ENCODE measurements around the gene FTH1.

DNA sequence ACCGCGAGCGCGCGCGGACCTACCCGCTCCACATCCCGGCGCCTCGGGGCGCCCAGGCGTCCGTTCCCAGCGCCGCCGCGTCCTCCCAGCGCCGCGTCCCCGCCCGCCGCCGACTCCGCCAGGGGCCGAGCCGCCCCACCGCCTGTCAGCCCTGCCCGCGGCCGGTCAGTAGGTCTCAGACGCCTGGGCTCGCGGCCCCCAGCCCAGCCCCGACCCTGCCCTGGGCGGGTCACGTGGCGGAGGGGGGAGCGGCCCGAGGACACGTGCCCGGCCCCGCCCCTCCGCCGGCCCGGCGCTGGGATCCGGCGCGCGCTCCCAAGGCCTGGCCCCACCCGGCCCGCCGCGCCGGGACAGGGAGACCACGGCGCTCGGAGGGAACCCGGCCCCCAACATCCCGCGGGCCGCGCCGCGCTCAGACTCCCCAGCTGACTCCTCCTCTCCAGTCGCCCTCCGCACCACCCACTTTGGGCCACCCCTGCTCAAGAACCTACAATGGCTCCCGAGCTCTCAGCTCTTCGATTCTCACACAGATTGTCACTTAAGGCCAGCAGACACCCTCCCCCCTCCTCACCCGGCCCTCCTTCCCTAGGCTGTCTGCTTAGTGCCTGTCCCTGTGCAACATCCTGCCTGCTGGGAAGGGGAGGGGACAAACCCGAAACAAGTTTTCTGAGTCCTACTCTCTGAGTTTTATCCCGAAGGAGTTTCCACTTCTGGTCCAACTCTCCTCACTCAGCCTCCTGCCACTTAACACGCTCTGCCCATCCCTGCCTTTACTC, 49.9 kb downstream of the FTH1 start, which contains the start of gene RAB3IL1:
- TF ChIP-seq, protein P1, sequence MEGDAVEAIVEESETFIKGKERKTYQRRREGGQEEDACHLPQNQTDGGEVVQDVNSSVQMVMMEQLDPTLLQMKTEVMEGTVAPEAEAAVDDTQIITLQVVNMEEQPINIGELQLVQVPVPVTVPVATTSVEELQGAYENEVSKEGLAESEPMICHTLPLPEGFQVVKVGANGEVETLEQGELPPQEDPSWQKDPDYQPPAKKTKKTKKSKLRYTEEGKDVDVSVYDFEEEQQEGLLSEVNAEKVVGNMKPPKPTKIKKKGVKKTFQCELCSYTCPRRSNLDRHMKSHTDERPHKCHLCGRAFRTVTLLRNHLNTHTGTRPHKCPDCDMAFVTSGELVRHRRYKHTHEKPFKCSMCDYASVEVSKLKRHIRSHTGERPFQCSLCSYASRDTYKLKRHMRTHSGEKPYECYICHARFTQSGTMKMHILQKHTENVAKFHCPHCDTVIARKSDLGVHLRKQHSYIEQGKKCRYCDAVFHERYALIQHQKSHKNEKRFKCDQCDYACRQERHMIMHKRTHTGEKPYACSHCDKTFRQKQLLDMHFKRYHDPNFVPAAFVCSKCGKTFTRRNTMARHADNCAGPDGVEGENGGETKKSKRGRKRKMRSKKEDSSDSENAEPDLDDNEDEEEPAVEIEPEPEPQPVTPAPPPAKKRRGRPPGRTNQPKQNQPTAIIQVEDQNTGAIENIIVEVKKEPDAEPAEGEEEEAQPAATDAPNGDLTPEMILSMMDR (conservative IDR thresholded peaks at IDR 0.05; ENCODE audit: low read depth, low read length), result no peak
- TF ChIP-seq EZH2 (IDR thresholded peaks at IDR 0.05; ENCODE audit: borderline replicate concordance, low read depth, low read length, poor library complexity, severe bottlenecking), result no peak
